NCI-H510A (cell line): Measurements from ENCODE around the gene BNIP1.
A peak's percentile ranks its signal among the peaks of the same experiment; 100 is the strongest.
"Not testable (repeated sequence)": the region's sequence is repeated elsewhere in the genome, so short reads cannot be mapped to it uniquely, and the experiment has no call there.

Source experiments
- DNase-seq: peaks from one replicate; lab custom pipeline; 2025; lab: John Stamatoyannopoulos, UW

Gene BNIP1

GRCh38 chr5:173144200-173145176 lies at the start of gene BNIP1:
TSS of gene BNIP1 (plus strand) at chr5:173144531. CDS start at chr5:173144546, 15 bp downstream.
- DNase-seq, result peak; percentile 93

GRCh38 chr5:173098787-173099186 lies 45.5 kb upstream of the BNIP1 start:
- DNase-seq, result no peak

- DNase-seq, result no peak
These were observed 44.9 kb upstream of the BNIP1 start for GRCh38 chr5:173099461-173099860.

- no peak for DNase-seq
These were observed 43.1 kb upstream of the BNIP1 start for GRCh38 chr5:173101245-173101644.

GRCh38 chr5:173103411-173103810 lies 40.9 kb upstream of the BNIP1 start:
- no peak for DNase-seq

GRCh38 chr5:173108914-173109313 lies 35.4 kb upstream of the BNIP1 start:
- peak; percentile 20 for DNase-seq

- no peak for DNase-seq
These were observed 29.8 kb upstream of the BNIP1 start for GRCh38 chr5:173114536-173114935.

- DNase-seq, result no peak
These were observed 24.6 kb upstream of the BNIP1 start for GRCh38 chr5:173119719-173120118.

GRCh38 chr5:173123416-173123815 lies 20.9 kb upstream of the BNIP1 start:
- DNase-seq, result no peak

GRCh38 chr5:173132166-173132565 lies 12.2 kb upstream of the BNIP1 start:
- DNase-seq, result not testable (repeated sequence)

- no peak for DNase-seq
These were observed 5.6 kb upstream of the BNIP1 start for GRCh38 chr5:173138707-173139106.

GRCh38 chr5:173139631-173140030 lies 4.7 kb upstream of the BNIP1 start:
- DNase-seq, result no peak

- DNase-seq, result no peak
These were observed 3.6 kb upstream of the BNIP1 start for GRCh38 chr5:173140769-173141168.

- no peak for DNase-seq
These were observed 764 bp upstream of the BNIP1 start for GRCh38 chr5:173143567-173143966.

- DNase-seq, result no peak
These were observed 4.0 kb downstream of the BNIP1 start for GRCh38 chr5:173148354-173148753.

GRCh38 chr5:173152547-173152946 lies 8.2 kb downstream of the BNIP1 start:
- no peak for DNase-seq

- no peak for DNase-seq
These were observed 9.5 kb downstream of the BNIP1 start for GRCh38 chr5:173153842-173154241.

- not testable (repeated sequence) for DNase-seq
These were observed 10.3 kb downstream of the BNIP1 start for GRCh38 chr5:173154619-173155018.

GRCh38 chr5:173155912-173156311 lies 11.6 kb downstream of the BNIP1 start:
- no peak for DNase-seq

- no peak for DNase-seq
These were observed 14.0 kb downstream of the BNIP1 start for GRCh38 chr5:173158366-173158765.

- no peak for DNase-seq
These were observed 14.9 kb downstream of the BNIP1 start for GRCh38 chr5:173159256-173159655.

- no peak for DNase-seq
These were observed 16.8 kb downstream of the BNIP1 start for GRCh38 chr5:173161148-173161547.

- no peak for DNase-seq
These were observed 18.9 kb downstream of the BNIP1 start for GRCh38 chr5:173163219-173163618.
